Measurements from ENCODE around the gene KLF13. TPM values are rescaled to one million over a fixed set of nuclear protein-coding genes. Genes with fewer than 3 reads are reported as not detected.
A peak's percentile ranks its signal among the peaks of the same experiment; 100 is the strongest.

KLF13 gene
- total and polyA plus RNA-seq, 2 donors (not counting 1 experiment from before 2014, with no cell fraction given) = 39.6 to 42.9 TPM

DNA sequence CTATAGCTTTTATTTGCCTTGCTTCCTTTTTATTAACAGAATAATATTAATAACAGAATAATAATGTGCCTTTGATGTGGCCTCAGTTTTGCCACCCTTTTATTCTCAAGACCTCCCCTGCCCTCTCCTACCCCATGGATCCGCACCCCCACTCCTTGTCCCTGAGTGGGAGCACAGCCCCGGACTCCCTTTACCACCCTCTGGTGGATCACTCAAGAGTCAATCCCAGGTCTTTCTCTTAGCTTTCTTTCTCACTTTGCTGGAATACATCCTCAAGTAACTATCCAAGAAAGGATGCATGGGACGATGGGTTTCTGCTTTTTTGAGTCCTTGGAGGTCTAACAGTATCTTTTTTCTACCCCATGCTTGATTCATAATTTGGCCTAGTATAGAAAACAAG lies 63.4 kb downstream of the KLF13 start:
- TF ChIP-seq EZH2 (IDR thresholded peaks at IDR 0.05; ENCODE audit: low read length, missing control alignments) = no peak
- TF ChIP-seq, protein P1, sequence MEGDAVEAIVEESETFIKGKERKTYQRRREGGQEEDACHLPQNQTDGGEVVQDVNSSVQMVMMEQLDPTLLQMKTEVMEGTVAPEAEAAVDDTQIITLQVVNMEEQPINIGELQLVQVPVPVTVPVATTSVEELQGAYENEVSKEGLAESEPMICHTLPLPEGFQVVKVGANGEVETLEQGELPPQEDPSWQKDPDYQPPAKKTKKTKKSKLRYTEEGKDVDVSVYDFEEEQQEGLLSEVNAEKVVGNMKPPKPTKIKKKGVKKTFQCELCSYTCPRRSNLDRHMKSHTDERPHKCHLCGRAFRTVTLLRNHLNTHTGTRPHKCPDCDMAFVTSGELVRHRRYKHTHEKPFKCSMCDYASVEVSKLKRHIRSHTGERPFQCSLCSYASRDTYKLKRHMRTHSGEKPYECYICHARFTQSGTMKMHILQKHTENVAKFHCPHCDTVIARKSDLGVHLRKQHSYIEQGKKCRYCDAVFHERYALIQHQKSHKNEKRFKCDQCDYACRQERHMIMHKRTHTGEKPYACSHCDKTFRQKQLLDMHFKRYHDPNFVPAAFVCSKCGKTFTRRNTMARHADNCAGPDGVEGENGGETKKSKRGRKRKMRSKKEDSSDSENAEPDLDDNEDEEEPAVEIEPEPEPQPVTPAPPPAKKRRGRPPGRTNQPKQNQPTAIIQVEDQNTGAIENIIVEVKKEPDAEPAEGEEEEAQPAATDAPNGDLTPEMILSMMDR (conservative IDR thresholded peaks at IDR 0.05 in 1 of 2, IDR thresholded peaks at IDR 0.05 in 1 of 2; ENCODE audit: low read depth in 1 of 2, low read length in 2 of 2) = no peak
- peaks cover 7% of the 10 kb centered on the region for H3K4me1 ChIP-seq (ENCODE audit: control insufficient read depth, extremely low read depth, insufficient read depth, low read length)
- no peak for DNase-seq (ENCODE audit: low read depth in 2 of 2)
- H3K4me3 ChIP-seq (replicated peaks in 1 of 4; ENCODE audit: control extremely low read depth in 1 of 4, insufficient read depth in 1 of 4, low read depth in 3 of 4, low read length in 4 of 4) = no peak overlapping the region
- no peak overlapping the region for H2AFZ ChIP-seq (ENCODE audit: low read length)
- no peaks in the 10 kb centered on the region for H3K79me2 ChIP-seq (ENCODE audit: control insufficient read depth, insufficient read depth, low read length)
- H3K27ac ChIP-seq (ENCODE audit: insufficient read depth, low read length) = no peak overlapping the region
- H3K27me3 ChIP-seq (ENCODE audit: control insufficient read depth, insufficient read depth, low read length) = no peaks in the 10 kb centered on the region
- H4K20me1 ChIP-seq (ENCODE audit: control insufficient read depth, extremely low read depth, insufficient read depth, low read length) = no peaks in the 10 kb centered on the region
- H3K9ac ChIP-seq (ENCODE audit: insufficient read depth, low read length) = no peak overlapping the region
- H3K36me3 ChIP-seq (ENCODE audit: control insufficient read depth, insufficient read depth, low read length) = no peaks in the 10 kb centered on the region
- H3K4me2 ChIP-seq (ENCODE audit: extremely low read depth, insufficient read depth, low read length) = no peak overlapping the region
- H3K9me3 ChIP-seq (ENCODE audit: control insufficient read depth, insufficient read depth, low read depth, low read length) = no peaks in the 10 kb centered on the region

DNA sequence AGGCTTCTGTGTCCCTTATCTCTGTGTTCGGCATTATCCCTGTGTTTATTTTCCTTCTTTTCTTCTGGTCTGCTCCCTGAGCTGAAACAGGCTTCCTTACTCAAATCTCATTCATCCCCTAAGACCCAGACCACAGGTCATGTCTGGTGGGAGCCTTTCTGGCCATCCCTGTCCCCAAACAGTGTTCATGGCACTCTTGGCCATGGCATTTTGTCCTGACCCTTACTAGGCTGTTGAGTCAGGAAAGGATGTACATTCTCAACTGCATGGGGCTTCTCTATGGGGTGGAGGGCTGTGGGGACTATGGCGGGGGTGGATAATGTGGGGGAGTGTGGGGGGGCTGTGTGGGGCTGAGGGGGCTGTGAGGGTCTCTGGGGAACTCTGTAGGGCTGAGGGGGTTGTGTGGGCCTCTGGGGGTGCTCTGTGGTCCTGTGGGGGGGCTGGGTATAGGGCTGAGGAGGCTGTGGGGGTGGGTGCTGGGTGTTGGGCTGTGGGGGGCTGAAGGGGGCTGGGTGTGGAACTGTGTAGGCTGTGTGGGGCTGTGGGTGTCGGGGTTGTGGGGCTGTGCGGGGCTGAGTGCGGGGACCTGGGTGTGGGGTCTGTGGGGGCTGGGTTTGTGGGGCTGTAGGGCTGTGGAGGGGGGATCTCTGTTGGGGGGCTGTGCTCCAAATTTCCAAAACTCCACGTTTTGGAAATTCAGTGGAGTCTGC lies 64.3 kb downstream of the KLF13 start:
- no peaks in the 10 kb centered on the region for H3K27me3 ChIP-seq (ENCODE audit: control insufficient read depth, insufficient read depth, low read length)
- no peak overlapping the region for H3K4me2 ChIP-seq (ENCODE audit: extremely low read depth, insufficient read depth, low read length)
- no peak overlapping the region for H3K9ac ChIP-seq (ENCODE audit: insufficient read depth, low read length)
- no peak for TF ChIP-seq EZH2 (IDR thresholded peaks at IDR 0.05; ENCODE audit: low read length, missing control alignments)
- TF ChIP-seq, protein P1 (conservative IDR thresholded peaks at IDR 0.05 in 1 of 2, IDR thresholded peaks at IDR 0.05 in 1 of 2; ENCODE audit: low read depth in 1 of 2, low read length in 2 of 2) = no peak
- H3K79me2 ChIP-seq (ENCODE audit: control insufficient read depth, insufficient read depth, low read length) = no peaks in the 10 kb centered on the region
- no peak overlapping the region for H3K27ac ChIP-seq (ENCODE audit: insufficient read depth, low read length)
- no peak overlapping the region for H2AFZ ChIP-seq (ENCODE audit: low read length)
- no peak overlapping the region for H3K4me3 ChIP-seq (replicated peaks in 1 of 4; ENCODE audit: control extremely low read depth in 1 of 4, insufficient read depth in 1 of 4, low read depth in 3 of 4, low read length in 4 of 4)
- no peaks in the 10 kb centered on the region for H3K36me3 ChIP-seq (ENCODE audit: control insufficient read depth, insufficient read depth, low read length)
- H3K9me3 ChIP-seq (ENCODE audit: control insufficient read depth, insufficient read depth, low read depth, low read length) = no peaks in the 10 kb centered on the region
- no peak for DNase-seq (ENCODE audit: low read depth in 2 of 2)
- no peaks in the 10 kb centered on the region for H4K20me1 ChIP-seq (ENCODE audit: control insufficient read depth, extremely low read depth, insufficient read depth, low read length)
- peaks cover 7% of the 10 kb centered on the region for H3K4me1 ChIP-seq (ENCODE audit: control insufficient read depth, extremely low read depth, insufficient read depth, low read length)

DNA sequence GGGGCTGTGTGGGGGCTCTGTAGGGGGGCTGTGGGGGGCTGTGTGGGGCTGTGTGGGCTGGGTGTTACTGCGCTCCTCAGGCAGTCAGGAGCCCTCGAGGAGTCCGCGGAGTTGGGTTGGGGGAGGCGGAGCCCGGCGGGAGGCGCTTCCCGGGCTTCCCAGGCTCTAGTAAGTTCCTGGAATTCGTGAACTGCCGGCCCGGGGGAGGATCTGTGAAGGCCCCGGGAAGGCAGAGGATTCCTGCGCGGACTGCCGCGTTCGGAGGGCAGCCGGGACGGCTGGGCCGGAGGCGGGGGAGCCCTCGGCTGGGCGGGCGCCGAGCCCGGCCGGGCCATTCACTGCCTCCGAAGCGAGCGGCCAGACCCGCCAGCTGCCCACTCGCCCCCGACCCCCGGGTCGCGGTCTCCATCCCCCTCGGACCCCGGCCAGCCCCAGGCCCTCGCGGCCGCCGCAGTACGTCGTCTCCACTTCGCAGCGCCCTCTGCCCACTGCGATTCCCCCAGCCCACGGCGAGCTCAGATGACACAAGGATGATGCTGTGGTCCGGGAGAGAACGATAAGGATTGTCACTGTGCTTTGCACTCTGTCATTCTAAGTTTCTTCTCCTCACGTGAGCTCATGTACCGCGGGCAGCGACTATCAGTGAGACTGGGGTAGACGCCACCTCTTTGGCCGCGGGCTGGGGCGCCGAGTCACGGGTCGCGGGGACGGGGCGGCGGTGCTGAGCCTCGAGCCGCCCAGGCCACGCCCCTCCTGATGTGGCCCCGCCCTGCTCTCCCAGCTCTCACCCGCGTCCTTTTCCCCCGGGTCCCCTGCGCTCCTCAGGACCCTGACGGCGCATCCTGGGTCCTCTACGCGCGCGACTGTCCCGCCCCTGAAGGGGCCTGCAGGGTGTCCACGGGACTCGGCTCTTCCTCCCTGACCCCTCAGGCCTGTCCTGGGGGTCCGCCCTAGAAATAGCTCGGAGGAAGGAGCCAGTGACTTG lies 65.3 kb downstream of the KLF13 start:
- Histone ChIP-seq H3K9ac (ENCODE audit: insufficient read depth, low read length) (peak overlapping the region; percentile 96), H3K4me1 (ENCODE audit: control insufficient read depth, extremely low read depth, insufficient read depth, low read length) (peaks cover 11% of the 10 kb centered on the region), H4K20me1 (ENCODE audit: control insufficient read depth, extremely low read depth, insufficient read depth, low read length) (no peaks in the 10 kb centered on the region), H3K79me2 (ENCODE audit: control insufficient read depth, insufficient read depth, low read length) (no peaks in the 10 kb centered on the region), H3K36me3 (ENCODE audit: control insufficient read depth, insufficient read depth, low read length) (no peaks in the 10 kb centered on the region), H3K27ac (ENCODE audit: insufficient read depth, low read length) (peak overlapping the region; percentile 95), H3K9me3 (ENCODE audit: control insufficient read depth, insufficient read depth, low read depth, low read length) (no peaks in the 10 kb centered on the region), H3K4me2 (ENCODE audit: extremely low read depth, insufficient read depth, low read length) (peak overlapping the region; percentile 99), H2AFZ (ENCODE audit: low read length) (peak overlapping the region; percentile 91), H3K4me3 (replicated peaks in 1 of 4; ENCODE audit: control extremely low read depth in 1 of 4, insufficient read depth in 1 of 4, low read depth in 3 of 4, low read length in 4 of 4) (peak overlapping the region; percentile 62 to 73 (median 69)), H3K27me3 (ENCODE audit: control insufficient read depth, insufficient read depth, low read length) (no peaks in the 10 kb centered on the region)
- peak; percentile 72 to 75 for DNase-seq (ENCODE audit: low read depth in 2 of 2)
- no peak for TF ChIP-seq EZH2 (IDR thresholded peaks at IDR 0.05; ENCODE audit: low read length, missing control alignments)
- TF ChIP-seq, protein P1 (conservative IDR thresholded peaks at IDR 0.05 in 1 of 2, IDR thresholded peaks at IDR 0.05 in 1 of 2; ENCODE audit: low read depth in 1 of 2, low read length in 2 of 2) = no peak
